ENCODE results near the gene MTA3.

Gene MTA3

DNA sequence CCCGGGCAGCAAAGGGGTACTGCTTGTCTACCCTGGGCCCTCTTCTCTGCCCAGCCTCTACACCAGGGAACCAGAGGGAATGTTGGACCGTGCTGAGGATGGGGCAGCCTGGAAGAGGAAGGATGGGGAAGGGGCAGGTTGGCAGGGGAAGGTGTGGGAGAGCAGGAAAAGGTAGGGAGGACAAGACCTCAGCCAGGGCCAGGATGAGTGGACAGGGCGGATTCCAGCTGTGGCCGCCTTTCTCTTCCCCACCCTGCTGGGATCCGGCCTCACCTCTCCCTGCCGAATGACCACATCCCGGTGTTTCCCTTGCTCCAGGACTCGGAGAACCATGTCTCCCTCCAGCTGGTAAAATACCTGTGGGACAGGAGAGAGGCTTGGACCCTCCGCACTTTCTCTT is 215.1 kb downstream of the MTA3 start:
- no peak for TF ChIP-seq EP300 (IDR thresholded peaks at IDR 0.05; ENCODE audit: borderline replicate concordance)
- TF ChIP-seq CEBPB (IDR thresholded peaks at IDR 0.05) = no peak
- no peak for TF ChIP-seq EGR1 (IDR thresholded peaks at IDR 0.05)
- TF ChIP-seq TCF12 (IDR thresholded peaks at IDR 0.05; ENCODE audit: low read depth) = no peak
- no peak for TF ChIP-seq CREB1 (IDR thresholded peaks at IDR 0.05; ENCODE audit: low read depth)
- no peak for TF ChIP-seq RAD21 (IDR thresholded peaks at IDR 0.05; ENCODE audit: low read depth)
- no peak for TF ChIP-seq TEAD4 (IDR thresholded peaks at IDR 0.05)
- TF ChIP-seq, protein P1, sequence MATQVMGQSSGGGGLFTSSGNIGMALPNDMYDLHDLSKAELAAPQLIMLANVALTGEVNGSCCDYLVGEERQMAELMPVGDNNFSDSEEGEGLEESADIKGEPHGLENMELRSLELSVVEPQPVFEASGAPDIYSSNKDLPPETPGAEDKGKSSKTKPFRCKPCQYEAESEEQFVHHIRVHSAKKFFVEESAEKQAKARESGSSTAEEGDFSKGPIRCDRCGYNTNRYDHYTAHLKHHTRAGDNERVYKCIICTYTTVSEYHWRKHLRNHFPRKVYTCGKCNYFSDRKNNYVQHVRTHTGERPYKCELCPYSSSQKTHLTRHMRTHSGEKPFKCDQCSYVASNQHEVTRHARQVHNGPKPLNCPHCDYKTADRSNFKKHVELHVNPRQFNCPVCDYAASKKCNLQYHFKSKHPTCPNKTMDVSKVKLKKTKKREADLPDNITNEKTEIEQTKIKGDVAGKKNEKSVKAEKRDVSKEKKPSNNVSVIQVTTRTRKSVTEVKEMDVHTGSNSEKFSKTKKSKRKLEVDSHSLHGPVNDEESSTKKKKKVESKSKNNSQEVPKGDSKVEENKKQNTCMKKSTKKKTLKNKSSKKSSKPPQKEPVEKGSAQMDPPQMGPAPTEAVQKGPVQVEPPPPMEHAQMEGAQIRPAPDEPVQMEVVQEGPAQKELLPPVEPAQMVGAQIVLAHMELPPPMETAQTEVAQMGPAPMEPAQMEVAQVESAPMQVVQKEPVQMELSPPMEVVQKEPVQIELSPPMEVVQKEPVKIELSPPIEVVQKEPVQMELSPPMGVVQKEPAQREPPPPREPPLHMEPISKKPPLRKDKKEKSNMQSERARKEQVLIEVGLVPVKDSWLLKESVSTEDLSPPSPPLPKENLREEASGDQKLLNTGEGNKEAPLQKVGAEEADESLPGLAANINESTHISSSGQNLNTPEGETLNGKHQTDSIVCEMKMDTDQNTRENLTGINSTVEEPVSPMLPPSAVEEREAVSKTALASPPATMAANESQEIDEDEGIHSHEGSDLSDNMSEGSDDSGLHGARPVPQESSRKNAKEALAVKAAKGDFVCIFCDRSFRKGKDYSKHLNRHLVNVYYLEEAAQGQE (IDR thresholded peaks at IDR 0.05; ENCODE audit: low read depth) = no peak

DNA sequence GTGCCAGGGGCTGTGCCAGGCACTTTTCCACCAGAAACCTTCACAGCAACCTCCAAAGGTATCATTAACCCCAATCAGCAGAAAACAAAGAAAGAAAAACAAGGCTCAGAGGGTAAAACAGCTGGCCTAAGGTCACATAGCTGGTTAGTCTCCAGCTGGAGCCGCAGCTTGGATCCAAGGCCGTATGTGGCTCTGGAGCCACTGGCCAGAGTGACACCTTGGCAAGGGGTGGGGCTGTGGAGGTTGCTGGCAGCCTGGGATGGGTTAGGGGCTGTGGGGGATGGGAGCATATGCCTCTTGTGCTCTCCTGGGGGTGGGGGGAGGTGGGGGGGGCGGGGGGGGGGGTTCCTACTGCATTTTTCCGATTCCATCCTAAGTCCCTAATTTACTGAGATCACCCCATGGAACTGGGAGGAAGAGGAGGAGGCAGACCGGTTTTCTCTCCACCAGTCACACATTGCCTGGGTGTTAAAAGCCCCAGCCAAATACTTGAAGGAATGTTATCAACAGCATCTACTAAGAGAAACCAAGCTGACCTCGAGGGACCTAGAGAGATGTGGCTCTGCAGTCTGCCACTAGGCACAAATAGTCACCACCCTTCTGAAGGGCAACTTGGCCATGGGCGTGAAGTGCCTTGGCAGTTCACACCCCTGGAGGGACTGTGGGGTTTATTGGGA is 215.9 kb downstream of the MTA3 start:
- no peak for TF ChIP-seq FOXM1 (IDR thresholded peaks at IDR 0.05; ENCODE audit: borderline replicate concordance, low read depth)
- no peak for TF ChIP-seq ZBTB7A (IDR thresholded peaks at IDR 0.05; ENCODE audit: low read depth)
- TF ChIP-seq RAD21 (IDR thresholded peaks at IDR 0.05; ENCODE audit: low read depth) = no peak
- TF ChIP-seq EP300 (IDR thresholded peaks at IDR 0.05; ENCODE audit: borderline replicate concordance) = no peak
- TF ChIP-seq, protein P2, sequence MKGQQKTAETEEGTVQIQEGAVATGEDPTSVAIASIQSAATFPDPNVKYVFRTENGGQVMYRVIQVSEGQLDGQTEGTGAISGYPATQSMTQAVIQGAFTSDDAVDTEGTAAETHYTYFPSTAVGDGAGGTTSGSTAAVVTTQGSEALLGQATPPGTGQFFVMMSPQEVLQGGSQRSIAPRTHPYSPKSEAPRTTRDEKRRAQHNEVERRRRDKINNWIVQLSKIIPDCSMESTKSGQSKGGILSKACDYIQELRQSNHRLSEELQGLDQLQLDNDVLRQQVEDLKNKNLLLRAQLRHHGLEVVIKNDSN (IDR thresholded peaks at IDR 0.05) = no peak

DNA sequence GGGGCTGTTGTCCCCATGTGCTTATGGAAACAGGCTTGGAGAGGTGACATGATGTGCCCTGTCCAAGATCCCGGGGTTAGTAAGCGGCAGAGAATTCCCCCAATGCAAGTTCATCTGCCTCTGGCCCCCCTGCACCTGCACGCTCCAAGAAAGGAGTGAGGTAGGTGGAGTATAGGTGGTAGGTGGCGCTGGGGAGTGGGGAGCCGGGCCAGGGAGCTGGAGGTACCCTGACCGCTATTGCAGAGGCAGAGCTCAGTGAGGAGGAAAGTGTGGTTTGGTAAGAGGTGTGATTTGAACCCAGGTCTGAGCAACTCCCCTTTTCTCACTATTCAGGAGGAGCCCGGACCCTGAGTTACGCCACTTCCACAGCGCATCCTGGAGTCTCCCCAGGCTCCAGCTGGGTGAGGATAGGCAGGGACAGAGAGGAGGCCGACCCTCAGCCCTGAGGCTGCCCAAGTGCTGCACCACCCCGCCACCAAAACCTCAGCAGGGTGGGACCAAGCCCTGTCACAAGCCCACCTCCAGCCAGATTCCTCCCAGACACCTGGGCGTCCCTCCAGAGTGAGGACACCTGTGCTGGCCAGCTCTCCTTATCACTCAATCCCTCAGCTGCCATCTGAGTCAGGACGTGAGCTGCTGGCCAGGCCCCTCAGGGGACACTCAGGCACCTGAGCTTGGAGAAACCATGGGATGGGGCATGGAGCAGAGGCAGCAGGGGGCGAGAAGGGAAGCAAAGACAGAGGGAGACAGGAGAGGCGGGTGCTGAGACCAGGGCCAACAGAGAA is 218.3 kb downstream of the MTA3 start:
- no peak for TF ChIP-seq CREB1 (IDR thresholded peaks at IDR 0.05; ENCODE audit: low read depth)

DNA sequence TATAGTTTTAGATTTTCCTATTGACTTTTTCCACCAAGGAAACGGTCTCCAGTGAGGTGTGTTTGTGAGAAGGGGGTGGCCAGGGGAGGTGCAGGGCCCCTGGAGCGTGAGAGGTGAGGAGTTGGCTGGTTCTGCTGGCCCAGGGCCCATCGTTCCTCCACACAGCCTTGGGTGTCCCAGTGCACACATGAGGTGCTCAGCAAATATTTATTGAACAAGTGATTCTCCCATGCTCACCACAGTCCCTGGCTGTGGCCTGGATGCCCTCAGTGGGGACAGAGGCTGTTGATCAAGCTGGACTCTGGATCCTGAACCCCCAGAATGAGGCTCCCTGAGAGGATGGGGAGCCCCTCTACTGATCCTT is 219.0 kb downstream of the MTA3 start:
- TF ChIP-seq CREB1 (IDR thresholded peaks at IDR 0.05; ENCODE audit: low read depth) = no peak
- TF ChIP-seq TCF12 (IDR thresholded peaks at IDR 0.05; ENCODE audit: low read depth) = no peak
- TF ChIP-seq CEBPB (IDR thresholded peaks at IDR 0.05) = no peak
- TF ChIP-seq, protein P2 (IDR thresholded peaks at IDR 0.05) = no peak
- TF ChIP-seq, protein P3, sequence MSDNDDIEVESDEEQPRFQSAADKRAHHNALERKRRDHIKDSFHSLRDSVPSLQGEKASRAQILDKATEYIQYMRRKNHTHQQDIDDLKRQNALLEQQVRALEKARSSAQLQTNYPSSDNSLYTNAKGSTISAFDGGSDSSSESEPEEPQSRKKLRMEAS (IDR thresholded peaks at IDR 0.05) = no peak
- TF ChIP-seq, protein P1 (IDR thresholded peaks at IDR 0.05; ENCODE audit: low read depth) = no peak
- no peak for TF ChIP-seq TAF1 (IDR thresholded peaks at IDR 0.05; ENCODE audit: low read depth)
- TF ChIP-seq FOXM1 (IDR thresholded peaks at IDR 0.05; ENCODE audit: borderline replicate concordance, low read depth) = no peak
- no peak for TF ChIP-seq RAD21 (IDR thresholded peaks at IDR 0.05; ENCODE audit: low read depth)
- TF ChIP-seq EGR1 (IDR thresholded peaks at IDR 0.05) = no peak
- no peak for TF ChIP-seq ZBTB7A (IDR thresholded peaks at IDR 0.05; ENCODE audit: low read depth)
- TF ChIP-seq TEAD4 (IDR thresholded peaks at IDR 0.05) = no peak
- no peak for TF ChIP-seq NFIC (IDR thresholded peaks at IDR 0.05)
- no peak for TF ChIP-seq EP300 (IDR thresholded peaks at IDR 0.05; ENCODE audit: borderline replicate concordance)
- TF ChIP-seq YY1 (IDR thresholded peaks at IDR 0.05; ENCODE audit: low read depth) = no peak

DNA sequence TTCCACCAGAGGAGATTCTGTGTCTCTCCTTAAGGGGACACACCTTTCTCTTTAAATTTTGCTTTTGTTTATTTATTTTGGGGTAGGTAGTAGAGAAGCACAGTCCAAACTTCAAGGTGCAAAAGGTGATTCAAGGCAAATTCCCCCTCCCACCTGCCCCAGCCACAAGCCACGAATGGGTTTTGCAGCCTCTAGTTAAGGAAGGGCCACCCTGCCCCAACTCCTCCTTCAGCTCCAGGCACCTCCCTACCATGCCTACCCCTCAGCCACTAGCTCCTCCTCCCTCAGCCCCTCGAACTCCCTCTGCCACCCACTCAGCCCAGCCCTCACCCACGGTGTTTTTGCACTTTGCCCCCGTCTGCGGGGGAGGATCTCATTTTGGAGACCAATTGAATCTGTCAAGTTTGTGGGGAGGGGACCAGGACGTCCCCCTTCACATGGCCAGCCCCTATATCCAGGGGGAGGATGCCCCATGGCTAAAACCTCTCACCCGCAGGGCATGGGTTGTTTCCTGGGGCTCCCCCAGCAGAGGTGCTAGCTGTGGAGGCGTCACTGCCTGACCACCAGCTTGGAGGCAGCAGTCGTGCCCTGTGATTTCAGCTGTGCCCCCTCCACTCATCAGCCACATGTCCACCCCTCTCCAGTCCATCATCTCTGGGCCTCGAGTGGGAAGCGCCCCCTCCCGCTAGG is 219.5 kb downstream of the MTA3 start:
- TF ChIP-seq FOXM1 (IDR thresholded peaks at IDR 0.05; ENCODE audit: borderline replicate concordance, low read depth) (no peak), CREB1 (IDR thresholded peaks at IDR 0.05; ENCODE audit: low read depth) (no peak), EP300 (IDR thresholded peaks at IDR 0.05; ENCODE audit: borderline replicate concordance) (no peak), TAF1 (IDR thresholded peaks at IDR 0.05; ENCODE audit: low read depth) (no peak), CEBPB (IDR thresholded peaks at IDR 0.05) (no peak)

DNA sequence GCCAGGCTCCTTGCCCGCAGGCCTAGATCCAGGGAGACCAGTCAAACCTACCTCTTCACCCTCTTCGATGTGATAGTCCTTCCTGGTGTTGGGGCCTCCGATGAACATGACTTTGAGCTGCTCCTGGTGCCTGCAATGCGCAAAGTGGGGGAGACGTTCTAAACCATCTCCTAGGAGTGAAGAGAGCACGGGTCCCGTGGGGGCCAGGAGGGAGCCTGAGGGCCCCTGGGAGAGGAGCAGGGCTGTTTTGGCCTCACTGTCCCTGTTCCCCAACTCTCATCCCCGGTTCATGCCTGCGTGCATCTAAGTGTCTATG is 220.0 kb downstream of the MTA3 start:
- no peak for TF ChIP-seq EGR1 (IDR thresholded peaks at IDR 0.05)
- TF ChIP-seq FOXM1 (IDR thresholded peaks at IDR 0.05; ENCODE audit: borderline replicate concordance, low read depth) = no peak
- TF ChIP-seq RAD21 (IDR thresholded peaks at IDR 0.05; ENCODE audit: low read depth) = no peak
- TF ChIP-seq CEBPB (IDR thresholded peaks at IDR 0.05) = no peak
- no peak for TF ChIP-seq TCF12 (IDR thresholded peaks at IDR 0.05; ENCODE audit: low read depth)
- no peak for TF ChIP-seq YY1 (IDR thresholded peaks at IDR 0.05; ENCODE audit: low read depth)
- TF ChIP-seq, protein P2 (IDR thresholded peaks at IDR 0.05) = no peak
- TF ChIP-seq EP300 (IDR thresholded peaks at IDR 0.05; ENCODE audit: borderline replicate concordance) = no peak
- TF ChIP-seq, protein P3 (IDR thresholded peaks at IDR 0.05) = no peak
- TF ChIP-seq ZBTB7A (IDR thresholded peaks at IDR 0.05; ENCODE audit: low read depth) = no peak
- no peak for TF ChIP-seq CREB1 (IDR thresholded peaks at IDR 0.05; ENCODE audit: low read depth)
- TF ChIP-seq, protein P1 (IDR thresholded peaks at IDR 0.05; ENCODE audit: low read depth) = no peak
- no peak for TF ChIP-seq NFIC (IDR thresholded peaks at IDR 0.05)
